ENCODE results near the gene NFATC2.

The NFATC2 gene

GRCh38 chr20:51545515-51545914, 3.0 kb upstream of the NFATC2 start:
- no peaks in the 10 kb centered on the region for H3F3A ChIP-seq (ENCODE audit: insufficient read depth)
- H3K27ac ChIP-seq (ENCODE audit: low read depth, low read length), result no peak overlapping the region
- H3K9me3 ChIP-seq (ENCODE audit: insufficient read depth, low read length), result no peaks in the 10 kb centered on the region
- no peak overlapping the region for H3K4me3 ChIP-seq (ENCODE audit: insufficient read depth, low read length, poor library complexity, severe bottlenecking)
- no peaks in the 10 kb centered on the region for H3K27me3 ChIP-seq (ENCODE audit: low read length)
- peaks cover 13% of the 10 kb centered on the region; the same call in 1 of the 2 replicates for H3K79me2 ChIP-seq (ENCODE audit: insufficient read depth, low read length)
- TF ChIP-seq, protein P1, sequence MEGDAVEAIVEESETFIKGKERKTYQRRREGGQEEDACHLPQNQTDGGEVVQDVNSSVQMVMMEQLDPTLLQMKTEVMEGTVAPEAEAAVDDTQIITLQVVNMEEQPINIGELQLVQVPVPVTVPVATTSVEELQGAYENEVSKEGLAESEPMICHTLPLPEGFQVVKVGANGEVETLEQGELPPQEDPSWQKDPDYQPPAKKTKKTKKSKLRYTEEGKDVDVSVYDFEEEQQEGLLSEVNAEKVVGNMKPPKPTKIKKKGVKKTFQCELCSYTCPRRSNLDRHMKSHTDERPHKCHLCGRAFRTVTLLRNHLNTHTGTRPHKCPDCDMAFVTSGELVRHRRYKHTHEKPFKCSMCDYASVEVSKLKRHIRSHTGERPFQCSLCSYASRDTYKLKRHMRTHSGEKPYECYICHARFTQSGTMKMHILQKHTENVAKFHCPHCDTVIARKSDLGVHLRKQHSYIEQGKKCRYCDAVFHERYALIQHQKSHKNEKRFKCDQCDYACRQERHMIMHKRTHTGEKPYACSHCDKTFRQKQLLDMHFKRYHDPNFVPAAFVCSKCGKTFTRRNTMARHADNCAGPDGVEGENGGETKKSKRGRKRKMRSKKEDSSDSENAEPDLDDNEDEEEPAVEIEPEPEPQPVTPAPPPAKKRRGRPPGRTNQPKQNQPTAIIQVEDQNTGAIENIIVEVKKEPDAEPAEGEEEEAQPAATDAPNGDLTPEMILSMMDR (IDR thresholded peaks at IDR 0.05; ENCODE audit: insufficient read depth, low read length, poor library complexity, severe bottlenecking), result no peak
- TF ChIP-seq EZH2phosphoT487 (conservative IDR thresholded peaks at IDR 0.05; ENCODE audit: low read length), result no peak
- no peaks in the 10 kb centered on the region for H3K9me2 ChIP-seq (replicated peaks; ENCODE audit: insufficient read depth, low read length)
- no peak overlapping the region for H3K9ac ChIP-seq (ENCODE audit: low read length)
- H4K20me1 ChIP-seq (ENCODE audit: low read depth, low read length), result no peaks in the 10 kb centered on the region
- H2AFZ ChIP-seq (ENCODE audit: low read depth, low read length, severe bottlenecking), result no peak overlapping the region
- no peaks in the 10 kb centered on the region for H3K36me3 ChIP-seq (ENCODE audit: low read length)
- no peak overlapping the region for H3K4me2 ChIP-seq (ENCODE audit: low read depth, low read length, poor library complexity, severe bottlenecking)

- Histone ChIP-seq H3F3A (ENCODE audit: insufficient read depth) (0 out of 2 replicates have a peak, but pooled peaks cover 5% of the 10 kb centered on the region), H4K20me1 (ENCODE audit: low read depth, low read length) (no peaks in the 10 kb centered on the region), H3K9me2 (replicated peaks; ENCODE audit: insufficient read depth, low read length) (no peaks in the 10 kb centered on the region), H3K9ac (ENCODE audit: low read length) (no peak overlapping the region; the same call in 1 of the 2 replicates), H3K4me2 (ENCODE audit: low read depth, low read length, poor library complexity, severe bottlenecking) (peak overlapping the region; percentile 62), H3K9me3 (ENCODE audit: insufficient read depth, low read length) (no peaks in the 10 kb centered on the region), H3K27me3 (ENCODE audit: low read length) (no peaks in the 10 kb centered on the region), H3K4me3 (ENCODE audit: insufficient read depth, low read length, poor library complexity, severe bottlenecking) (no peak overlapping the region), H2AFZ (ENCODE audit: low read depth, low read length, severe bottlenecking) (no peak overlapping the region), H3K79me2 (ENCODE audit: insufficient read depth, low read length) (peaks cover 23% of the 10 kb centered on the region; the same call in 1 of the 2 replicates), H3K27ac (ENCODE audit: low read depth, low read length) (no peak overlapping the region), H3K36me3 (ENCODE audit: low read length) (no peaks in the 10 kb centered on the region)
- TF ChIP-seq EZH2phosphoT487 (conservative IDR thresholded peaks at IDR 0.05; ENCODE audit: low read length), result no peak
- TF ChIP-seq, protein P1 (IDR thresholded peaks at IDR 0.05; ENCODE audit: insufficient read depth, low read length, poor library complexity, severe bottlenecking), result no peak
These were observed 886 bp upstream of the NFATC2 start for GRCh38 chr20:51543422-51543788.

DNA sequence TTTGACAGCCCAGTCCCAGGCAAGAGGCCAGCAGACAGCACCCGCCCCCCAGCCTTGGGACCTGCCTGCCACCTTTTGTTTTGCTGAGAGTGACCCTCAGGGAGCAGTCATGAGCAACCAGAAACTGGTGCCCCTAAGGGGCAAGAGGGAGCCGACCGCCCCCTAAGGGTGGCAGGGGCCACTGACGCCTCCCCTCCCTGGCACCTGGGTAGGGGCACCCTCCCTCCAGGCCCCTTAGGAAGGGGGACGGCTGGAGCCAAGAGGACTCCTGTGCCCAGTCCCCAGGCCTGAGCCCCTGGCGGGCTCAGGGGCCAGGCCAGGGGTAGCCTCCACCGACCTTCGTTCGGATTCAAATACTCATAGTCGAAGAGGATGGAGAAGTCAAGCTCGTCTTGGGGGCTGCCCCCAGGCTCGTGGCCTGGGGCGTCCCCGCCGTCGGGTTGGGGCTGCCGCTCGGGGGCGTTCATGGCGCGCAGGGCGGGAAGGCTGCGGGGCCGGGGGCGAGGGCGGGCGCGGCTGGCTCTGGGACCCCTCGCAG, 417 bp downstream of the NFATC2 start:
- Histone ChIP-seq H3K36me3 (ENCODE audit: low read length) (no peaks in the 10 kb centered on the region), H3K4me2 (ENCODE audit: low read depth, low read length, poor library complexity, severe bottlenecking) (peak overlapping the region; percentile 78), H3K9me3 (ENCODE audit: insufficient read depth, low read length) (no peaks in the 10 kb centered on the region), H3K9me2 (replicated peaks; ENCODE audit: insufficient read depth, low read length) (no peaks in the 10 kb centered on the region), H3K9ac (ENCODE audit: low read length) (peak overlapping the region; percentile 69), H3K4me3 (ENCODE audit: insufficient read depth, low read length, poor library complexity, severe bottlenecking) (peak overlapping the region; percentile 56), H2AFZ (ENCODE audit: low read depth, low read length, severe bottlenecking) (peak overlapping the region; percentile 39), H3K79me2 (ENCODE audit: insufficient read depth, low read length) (peaks cover 35% of the 10 kb centered on the region; the same call in 1 of the 2 replicates), H3F3A (ENCODE audit: insufficient read depth) (0 out of 2 replicates have a peak, but pooled peaks cover 5% of the 10 kb centered on the region), H3K27me3 (ENCODE audit: low read length) (no peaks in the 10 kb centered on the region), H4K20me1 (ENCODE audit: low read depth, low read length) (no peaks in the 10 kb centered on the region), H3K27ac (ENCODE audit: low read depth, low read length) (peak overlapping the region; percentile 78)
- TF ChIP-seq, protein P1 (IDR thresholded peaks at IDR 0.05; ENCODE audit: insufficient read depth, low read length, poor library complexity, severe bottlenecking), result peak; percentile 72
- no peak for TF ChIP-seq EZH2phosphoT487 (conservative IDR thresholded peaks at IDR 0.05; ENCODE audit: low read length)

Data from SU-DHL-6 (cell line).